CD4-positive, alpha-beta T cell treated with Interleukin-15 for 4 hours (primary cell): ENCODE results near the gene NSD2.
"Not testable (repeated sequence)": the region's sequence is repeated elsewhere in the genome, so short reads cannot be mapped to it uniquely, and the experiment has no call there.

Experiments
- DNase-seq: peaks from one replicate; pipeline ENCODE4 v3.0.0-alpha.2; 2020; ENCODE audit warnings: low spot score

NSD2 gene

DNA sequence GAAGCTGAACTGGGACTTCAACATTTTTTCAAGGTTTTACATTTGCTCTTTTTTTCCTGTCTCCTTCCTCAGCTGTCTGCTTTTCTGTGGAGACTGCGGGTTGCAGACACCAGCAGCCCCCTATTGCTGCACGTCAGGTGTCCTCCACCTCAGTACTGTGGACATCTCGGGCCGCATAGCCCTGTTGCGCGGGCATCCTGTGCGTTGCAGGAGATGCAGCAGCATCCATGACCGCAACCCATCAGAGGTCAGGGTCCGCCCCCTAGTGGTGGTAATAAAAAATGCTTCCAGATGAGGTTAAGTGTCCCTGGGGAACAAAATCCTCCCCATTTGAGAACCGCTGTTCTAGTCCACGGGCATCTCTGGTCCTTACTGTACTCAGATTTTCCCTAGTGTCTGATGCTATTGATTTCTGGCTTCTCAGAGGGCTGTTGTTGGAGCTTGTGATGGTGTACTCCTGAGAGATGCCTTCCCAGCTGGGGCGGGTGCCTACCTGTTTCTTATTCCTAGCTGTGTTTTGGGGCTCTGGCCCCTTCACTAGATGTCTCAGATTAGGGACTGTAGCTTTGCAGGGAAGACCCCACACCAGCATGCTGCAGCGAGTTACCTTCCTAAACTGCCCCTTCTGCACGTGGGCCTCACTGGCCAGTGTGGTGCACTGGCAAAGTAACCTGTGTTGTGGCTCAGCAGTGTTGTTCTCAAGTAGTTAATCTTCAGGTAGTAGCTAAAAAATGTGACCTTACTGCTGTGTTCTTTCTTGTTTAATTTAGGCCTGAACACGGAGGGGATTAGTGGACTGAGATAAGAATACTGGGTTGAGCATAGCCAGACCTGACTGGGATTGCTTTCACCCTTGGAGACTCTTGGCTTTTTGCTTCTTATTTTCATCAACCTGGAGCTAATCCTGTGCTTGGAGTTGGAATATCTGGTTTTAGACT is 28.2 kb downstream of the NSD2 start:
- DNase-seq, result peak; percentile 81

DNA sequence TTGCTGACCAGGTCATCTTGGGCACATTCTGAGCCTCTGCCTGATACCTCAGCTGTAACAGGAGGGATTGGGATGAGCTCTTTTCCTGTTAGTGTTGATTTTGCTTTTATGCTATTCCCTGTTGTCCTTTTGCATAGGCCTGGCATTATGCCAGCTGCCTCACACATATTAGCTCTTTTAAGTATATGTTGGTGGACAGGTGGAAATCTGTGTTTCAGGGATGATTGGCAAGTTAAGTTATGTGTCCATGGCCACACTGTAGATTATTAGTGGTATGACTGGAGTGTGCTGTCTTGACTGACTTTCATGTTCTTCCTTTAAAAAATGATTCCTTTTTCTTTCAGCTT is 28.9 kb downstream of the NSD2 start:
- no peak for DNase-seq

DNA sequence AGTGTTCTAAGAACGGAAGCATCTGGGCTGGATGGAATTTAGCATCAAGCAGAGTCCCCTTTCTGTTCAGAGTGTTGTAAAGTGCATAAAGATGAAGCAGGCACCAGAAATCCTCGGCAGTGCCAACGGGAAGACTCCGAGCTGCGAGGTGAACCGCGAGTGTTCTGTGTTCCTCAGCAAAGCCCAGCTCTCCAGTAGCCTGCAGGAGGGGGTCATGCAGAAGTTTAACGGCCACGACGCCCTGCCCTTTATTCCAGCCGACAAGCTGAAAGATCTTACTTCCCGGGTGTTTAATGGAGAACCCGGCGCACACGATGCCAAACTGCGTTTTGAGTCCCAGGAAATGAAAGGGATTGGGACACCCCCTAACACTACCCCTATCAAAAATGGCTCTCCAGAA is 29.4 kb downstream of the NSD2 start:
- no peak for DNase-seq

DNA sequence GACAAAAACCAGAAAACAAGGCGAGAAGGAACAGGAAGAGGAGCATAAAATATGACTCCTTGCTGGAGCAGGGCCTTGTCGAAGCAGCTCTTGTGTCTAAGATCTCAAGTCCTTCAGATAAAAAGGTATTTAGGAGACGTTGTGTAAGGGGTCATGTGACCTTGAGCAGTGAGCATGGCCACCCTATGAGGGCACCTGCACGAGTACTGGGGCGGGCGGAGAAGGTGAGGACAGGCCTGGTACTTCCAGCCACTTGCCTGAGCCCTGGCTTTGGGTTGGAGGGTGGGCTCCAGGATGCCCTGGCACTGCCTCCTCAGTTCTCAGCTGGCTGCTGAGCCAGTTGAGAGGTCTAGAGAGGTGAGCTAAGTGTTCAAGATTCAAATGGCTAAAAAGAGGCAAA is 29.9 kb downstream of the NSD2 start:
- DNase-seq, result no peak

DNA sequence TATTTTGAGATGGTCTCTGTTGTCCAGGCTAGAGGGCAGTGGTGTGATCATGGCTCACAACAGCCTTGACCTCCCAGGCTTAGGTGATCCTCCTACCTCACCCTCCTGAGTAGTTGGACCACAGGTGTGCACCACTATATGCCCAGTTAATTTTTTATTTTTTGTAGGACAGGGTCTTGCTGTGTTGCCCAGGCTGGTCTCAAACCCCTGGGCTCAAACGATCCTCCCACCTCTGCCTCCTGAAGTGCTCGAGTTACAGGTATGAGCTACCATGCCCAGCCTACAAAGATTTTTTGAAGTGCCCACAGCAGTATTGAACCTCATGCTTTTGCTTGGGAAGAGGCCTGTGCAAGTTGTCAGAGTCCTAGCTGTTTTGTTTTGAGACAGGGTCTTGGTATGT is 31.1 kb downstream of the NSD2 start:
- DNase-seq, result no peak

DNA sequence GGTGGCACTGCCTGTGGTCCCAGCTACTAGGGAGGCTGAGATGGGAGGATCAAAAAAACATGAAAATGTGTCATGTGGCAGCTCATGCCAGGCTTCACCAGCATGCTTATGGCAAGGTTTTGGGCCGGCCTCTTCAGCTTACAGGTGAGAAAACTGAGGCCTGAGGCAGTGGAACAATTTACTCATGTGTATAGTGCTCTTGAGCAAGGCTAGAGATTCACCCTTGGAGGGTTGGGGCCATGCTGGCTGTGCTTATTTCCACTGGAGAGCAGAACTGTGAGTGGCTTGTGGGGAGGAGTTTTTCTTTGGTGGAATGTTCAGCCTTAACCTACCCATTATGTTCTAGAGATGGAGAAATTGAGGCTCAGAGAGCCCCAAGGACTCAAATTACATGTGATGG is 31.8 kb downstream of the NSD2 start:
- DNase-seq, result no peak

DNA sequence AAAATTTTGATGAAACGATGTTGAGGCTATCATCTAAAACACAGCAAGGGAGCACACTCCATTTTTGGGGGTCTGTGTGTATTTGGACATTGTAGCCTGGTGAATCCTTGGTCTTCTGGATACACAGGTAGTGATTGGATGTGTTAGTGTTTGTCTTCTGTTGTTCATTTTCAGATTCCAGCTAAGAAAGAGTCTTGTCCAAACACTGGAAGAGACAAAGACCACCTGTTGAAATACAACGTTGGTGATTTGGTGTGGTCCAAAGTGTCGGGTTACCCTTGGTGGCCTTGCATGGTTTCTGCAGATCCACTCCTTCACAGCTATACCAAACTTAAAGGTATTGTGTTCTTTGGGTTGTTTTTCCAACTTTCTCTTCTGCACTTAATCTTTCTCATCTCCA is 32.8 kb downstream of the NSD2 start:
- DNase-seq, result no peak

DNA sequence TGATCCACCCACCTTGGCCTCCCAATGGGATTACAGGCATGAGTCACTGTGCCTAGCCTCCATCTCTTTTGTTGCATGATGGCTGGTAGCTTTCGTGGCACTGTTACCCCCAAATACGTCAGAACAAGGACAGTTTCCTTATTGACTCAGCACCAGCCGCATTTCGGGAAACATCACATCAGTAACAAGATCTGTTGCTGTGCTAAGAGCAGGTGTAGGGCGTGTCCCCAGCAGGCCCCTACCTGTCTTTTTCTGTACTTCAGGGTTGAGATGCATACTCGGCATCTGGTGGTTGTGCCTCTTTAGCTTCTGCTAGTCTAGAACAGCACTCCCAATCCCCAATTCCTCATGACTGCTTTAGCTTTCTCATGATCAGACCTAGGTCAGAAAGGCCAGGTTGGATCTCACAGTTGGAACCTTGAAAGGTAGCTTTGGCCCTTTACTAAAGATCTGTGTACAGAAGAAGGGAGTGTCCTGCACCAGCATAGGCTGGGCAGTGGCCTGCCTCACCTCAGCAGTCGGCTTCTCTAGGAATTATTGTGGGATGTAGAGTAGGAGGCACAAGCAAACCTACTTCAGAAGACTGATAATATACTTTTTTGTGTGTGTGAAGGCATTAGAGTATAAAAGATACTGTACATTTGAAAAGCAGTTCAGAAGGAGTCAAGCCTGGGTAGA is 36.8 kb downstream of the NSD2 start:
- DNase-seq, result no peak

DNA sequence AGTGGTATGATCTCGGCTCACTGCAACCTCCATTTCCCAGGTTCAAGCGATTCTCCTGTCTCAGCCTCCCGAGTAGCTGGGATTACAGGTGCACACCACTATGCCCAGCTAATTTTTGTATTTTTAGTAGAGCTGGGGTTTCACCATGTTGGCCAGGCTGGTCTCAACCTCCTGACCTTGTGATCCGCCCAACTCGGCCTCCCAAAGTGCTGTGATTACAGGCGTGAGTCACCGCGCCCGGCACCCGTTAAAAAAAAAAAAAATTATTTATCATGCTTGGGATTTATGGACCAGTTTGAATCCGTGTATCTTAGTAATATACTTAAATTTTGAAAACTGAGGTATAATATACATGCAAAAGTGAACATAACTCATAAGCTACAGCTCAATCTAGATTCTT is 38.5 kb downstream of the NSD2 start:
- not testable (repeated sequence) for DNase-seq

DNA sequence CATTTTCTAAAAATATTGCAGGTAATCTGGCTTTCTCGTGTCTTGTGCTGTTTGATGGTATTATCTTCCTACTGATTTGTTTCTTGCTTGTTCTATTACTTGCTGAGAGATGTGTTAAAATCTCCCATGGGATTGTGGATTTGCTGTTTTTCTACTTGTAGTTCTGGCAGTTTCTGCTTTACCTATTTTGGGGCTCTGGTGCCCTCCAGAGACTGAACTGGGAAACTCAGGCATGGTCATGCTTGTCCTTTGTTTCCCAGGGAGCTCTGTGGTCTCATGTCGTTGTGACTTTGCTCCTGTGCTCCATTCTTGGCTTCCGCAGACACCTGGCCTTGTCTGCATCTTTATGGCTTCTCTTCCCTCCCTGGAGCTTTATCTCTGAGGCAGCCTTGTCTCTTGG is 39.5 kb downstream of the NSD2 start:
- peak; percentile 5 for DNase-seq

DNA sequence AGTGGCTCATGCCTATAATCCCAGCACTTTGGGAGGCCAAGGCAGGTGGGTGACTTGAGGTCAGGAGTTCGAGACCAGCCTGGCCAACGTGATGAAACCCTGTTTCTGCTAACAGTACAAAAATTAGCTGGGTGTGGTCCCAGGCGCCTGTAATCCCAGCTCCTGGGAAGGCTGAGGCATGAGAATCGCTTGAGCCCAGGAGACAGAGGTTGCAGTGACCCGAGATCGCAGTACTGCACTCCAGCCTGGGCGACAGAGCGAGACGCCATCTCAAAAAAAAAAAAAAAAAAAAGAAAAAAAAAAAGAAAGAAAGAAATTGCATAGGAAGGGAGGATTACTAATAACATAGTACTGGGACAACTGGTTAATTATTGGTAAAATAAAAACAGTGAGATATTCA is 40.1 kb downstream of the NSD2 start:
- not testable (repeated sequence) for DNase-seq

DNA sequence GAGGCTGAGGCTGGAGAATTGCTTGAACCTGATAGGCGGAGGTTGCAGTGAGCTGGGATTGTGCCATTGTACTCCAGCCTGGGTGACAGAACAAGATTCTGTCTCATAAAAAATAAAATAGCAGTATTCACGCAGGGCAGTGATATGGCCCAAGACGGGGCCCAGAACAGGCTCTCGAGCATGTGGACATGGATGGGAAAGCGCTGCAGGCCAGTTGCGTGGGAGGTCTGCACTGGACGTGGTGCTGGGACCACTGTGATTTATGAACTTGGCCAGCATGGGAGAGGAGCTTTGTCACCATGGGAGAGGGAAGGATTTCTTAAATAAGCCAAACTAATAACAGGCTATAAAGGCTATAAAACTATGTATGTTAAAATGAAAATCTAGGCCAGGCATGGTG is 51.6 kb downstream of the NSD2 start:
- no peak for DNase-seq

DNA sequence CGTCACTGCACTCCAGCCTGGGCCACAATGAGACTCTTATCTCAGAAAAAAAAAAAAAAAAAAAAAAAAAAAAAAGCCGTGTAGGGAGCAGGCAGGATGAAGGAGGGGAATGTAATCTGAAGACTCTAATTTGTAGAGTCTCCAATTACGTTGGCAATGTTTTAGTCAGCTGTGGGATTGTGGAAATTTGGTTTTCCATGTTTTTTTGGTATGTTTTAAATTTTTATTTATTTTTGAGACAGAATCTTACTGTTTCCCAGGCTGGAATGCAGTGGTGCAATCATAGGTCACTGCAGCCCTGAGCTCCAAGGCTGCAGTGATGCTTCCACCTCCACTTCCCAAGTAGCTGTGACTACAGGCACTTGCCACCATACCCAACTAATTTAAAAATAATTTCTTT is 56.5 kb downstream of the NSD2 start:
- no peak for DNase-seq

DNA sequence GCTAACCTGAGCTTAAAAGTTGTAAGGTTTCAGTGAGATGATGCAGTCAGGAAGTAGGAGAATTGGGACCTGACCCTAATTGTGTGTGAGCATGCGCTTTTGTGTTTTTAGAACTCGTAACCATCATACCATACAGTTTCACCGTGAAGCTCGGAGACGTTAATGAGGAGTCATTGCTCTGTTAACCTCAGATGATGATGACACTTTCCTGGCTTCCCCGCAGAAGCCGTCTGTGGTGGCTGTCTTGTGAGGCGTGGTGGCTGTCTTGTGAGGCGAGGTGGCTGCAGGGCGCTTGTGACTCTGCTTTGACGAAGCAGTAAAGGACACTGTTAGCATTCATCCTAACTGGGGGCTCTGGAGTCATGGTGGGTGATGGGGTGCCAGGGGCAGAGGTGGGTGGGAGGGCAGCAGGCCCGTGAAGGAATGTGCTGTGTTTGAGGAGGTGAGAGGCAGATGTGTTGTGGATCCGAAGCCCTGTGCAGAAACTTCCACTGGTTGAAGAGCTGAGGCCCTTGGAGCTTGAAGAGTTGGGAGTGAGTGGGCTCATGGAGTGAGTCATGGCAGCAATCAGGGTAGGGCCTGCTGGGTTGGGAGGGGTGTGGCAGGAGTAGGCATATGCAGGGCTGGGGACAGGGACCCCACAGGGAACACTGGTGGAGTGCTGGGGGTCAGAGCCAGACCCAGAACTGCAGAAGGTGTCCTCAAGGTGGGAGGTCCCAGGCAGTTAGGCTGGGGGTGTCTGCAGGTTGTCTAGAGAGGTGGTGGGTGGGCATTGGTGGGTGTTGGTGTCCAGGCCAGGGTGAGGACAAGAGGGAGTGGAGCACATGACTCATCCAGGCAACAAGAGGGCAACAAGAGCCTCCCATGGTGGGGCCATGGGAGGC is 57.4 kb downstream of the NSD2 start:
- peak; percentile 12 for DNase-seq

DNA sequence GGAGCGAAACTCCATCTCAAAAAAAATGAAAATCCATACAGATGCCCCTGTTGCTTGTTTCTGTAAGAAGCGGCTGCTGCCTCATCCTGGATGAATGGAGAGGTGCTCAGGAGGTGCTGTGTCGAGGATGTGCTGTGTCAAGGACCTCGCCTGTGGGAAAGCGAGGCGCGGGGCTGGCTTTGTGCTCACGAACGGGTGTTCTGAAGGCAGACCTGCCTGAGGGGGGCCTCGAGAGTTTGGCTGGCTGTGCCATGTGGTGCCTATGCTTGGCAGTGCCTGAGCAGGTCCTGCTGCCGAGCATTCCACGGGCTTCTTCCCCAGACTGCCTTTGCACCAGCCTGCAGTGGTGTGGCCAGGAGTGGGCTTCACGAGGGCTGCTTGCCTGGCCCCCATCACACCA is 61.5 kb downstream of the NSD2 start:
- no peak for DNase-seq

DNA sequence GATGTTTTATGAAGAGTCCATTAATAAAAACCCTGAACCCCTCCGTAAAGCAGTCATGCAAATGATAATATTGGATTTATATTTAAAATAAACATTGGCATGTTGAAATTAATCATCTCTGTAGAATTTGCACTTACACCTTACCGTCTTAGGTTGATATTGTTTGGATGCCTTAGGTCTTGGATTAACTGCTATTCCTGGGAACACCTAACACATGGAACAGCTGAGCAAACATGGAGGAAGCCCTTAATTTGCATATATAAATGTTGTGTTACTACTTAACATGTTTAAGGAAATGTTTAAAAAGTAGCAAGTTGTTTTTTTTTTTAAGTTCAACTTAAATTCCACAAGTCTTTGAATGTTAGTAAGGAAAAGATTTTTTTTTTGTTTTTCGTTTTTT is 62.5 kb downstream of the NSD2 start:
- no peak for DNase-seq

DNA sequence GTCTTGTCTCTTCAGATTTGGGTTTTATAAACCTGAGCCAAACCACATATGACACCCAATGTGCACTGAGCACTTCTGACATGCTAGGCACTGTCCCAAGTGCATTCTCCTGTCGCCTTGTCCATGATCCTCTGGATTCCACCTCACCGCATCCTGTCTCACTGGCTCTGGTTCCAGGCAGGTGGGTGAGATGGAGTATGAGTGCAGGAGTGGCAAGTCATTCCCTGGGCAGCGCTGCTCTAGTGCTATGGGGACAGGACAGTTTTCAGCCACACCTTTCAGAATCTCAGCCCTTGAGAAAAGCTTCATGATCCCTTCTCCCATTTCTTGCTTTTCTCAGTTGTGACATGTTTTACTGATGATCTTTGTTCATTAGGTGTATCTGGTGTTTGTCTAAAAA is 66.4 kb downstream of the NSD2 start:
- DNase-seq, result no peak

DNA sequence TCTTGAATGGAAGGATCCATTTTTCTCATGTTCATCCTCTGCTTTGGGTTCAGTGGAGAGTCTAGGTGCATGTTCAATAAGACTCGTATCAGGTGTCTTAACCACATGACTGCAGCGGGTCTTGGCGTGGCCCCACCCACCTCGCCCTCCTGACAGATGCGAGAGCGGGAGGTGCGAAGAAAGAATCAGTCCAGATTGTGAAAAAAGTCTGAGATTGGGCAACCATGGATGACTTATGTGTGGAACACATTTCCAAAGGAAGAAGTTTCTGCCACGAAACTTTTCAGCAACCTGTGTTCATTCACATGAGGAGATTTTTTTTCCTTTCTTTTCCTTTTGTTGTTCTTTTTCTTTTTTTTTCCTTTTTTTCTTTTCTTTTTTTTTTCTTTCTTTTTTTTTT is 66.8 kb downstream of the NSD2 start:
- DNase-seq, result no peak

DNA sequence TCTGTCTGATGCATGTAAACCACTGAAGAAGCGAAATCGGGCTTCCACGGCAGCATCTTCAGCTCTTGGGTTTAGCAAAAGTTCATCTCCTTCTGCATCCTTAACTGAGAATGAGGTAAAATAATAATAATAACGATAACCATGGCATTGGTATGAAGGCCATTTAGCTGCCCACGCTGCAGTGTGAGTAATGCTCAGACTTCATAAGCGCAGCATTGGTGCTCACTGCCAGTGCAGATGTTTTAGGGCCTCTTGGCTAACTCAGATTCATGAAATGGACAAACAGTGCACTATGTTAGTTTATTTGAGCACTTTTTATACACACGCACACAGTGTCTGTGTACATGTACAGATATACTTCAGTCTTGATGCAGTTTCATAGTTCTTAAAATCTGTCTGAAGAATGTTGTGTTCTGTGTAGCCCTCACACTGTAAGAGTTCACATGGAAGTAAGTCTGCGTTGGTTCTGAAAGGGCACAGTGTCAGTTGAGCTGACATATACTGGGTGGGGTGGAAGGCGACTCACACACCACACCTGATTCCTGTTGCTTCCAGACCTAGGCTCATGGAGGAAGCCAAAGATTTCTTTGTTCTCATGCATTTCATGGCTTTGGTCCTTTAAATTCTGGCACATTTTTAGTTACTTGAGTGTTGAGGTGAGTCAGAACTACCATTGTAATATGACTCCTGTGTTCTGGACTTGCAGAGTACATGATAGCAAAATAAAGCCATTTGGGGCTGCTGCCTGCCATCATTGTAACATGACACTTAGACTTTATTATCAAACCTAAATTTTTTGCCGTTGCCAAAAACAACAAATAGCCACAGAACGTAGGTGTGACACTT is 68.7 kb downstream of the NSD2 start:
- DNase-seq, result no peak

DNA sequence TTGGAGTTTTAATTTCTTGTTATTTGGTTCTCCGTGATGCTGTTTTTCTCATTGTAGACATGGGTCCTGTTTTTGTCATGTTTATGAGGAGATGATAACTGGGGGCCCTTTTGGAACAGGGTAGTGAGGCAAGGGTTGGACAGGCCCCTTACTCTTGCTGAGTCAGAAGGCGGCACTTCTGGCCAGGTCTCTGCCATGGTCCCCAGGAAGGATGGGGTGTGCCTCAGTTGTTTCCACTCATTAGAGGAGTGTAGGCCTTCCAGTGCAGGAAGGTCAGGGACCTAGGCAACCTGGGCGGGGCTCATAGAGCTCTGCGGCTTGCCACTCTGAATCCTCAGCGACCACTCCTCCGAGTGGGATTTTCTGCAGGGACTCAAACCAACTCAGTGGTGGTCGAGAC is 69.4 kb downstream of the NSD2 start:
- no peak for DNase-seq

DNA sequence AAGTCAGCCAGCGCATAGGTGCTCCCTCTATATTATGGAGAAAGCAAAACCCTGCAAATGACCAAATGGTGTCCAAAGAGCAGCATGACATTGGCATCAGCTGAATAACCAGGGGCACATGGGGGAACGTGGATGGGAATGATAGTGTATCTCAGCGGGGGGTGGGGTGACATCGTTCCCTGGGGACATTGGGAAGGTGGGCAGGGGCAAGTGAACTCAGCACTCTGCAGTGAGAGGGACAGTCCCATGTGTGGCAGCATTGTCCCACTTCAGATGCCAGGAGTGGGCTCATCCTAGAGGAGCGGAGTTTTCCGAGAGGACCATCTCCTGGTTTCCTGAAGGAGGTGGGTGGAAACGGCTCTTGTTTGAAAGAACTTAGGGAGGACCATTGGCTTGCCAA is 72.7 kb downstream of the NSD2 start:
- no peak for DNase-seq
